ENCODE data around the gene GMDS.

GMDS gene

GRCh38 chr6:2101213-2101612 is 144.2 kb downstream of the GMDS start:
- DNase-seq (ENCODE audit: low read depth in 2 of 2) = no peak

GRCh38 chr6:2099870-2100269 is 145.5 kb downstream of the GMDS start:
- DNase-seq (ENCODE audit: low read depth in 2 of 2) = no peak

- DNase-seq (ENCODE audit: low read depth in 2 of 2) = no peak
Measured at GRCh38 chr6:2097464-2097863, 147.9 kb downstream of the GMDS start.

- no peak for DNase-seq (ENCODE audit: low read depth in 2 of 2)
Measured at GRCh38 chr6:2094642-2095041, 150.8 kb downstream of the GMDS start.

DNA sequence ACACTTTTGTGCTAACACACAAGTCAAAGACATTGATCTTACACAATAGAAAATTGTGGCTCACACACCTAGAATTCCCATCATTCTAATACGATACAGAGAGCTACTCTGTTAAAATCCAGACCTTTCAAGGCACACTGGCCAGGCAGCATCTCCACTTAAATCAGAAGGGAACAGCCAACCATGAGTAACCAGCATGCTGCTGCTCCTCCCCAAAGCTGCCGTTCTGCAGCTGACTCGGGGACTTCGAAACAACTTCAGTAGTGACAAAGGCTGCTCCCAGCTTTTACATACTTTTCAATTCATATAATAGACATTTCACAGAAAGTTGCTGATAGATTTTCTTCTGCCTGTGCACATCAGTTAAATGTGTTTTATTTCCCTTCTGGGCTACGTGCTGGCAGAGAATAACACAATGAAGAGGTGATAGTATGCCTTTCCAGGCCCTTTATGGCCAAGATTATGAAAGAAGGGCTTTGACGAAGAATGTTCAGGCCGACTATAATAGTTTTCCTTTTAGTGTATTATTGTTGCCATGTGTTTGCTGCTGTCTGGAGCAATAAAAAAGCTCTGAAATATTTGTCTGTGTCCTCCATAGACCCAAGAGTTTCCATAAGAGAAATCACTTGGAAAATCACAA is 159.0 kb downstream of the GMDS start:
- DNase-seq (ENCODE audit: low read depth in 2 of 2) = no peak

GRCh38 chr6:2085657-2086056 is 159.7 kb downstream of the GMDS start:
- DNase-seq (ENCODE audit: low read depth in 2 of 2) = no peak

DNA sequence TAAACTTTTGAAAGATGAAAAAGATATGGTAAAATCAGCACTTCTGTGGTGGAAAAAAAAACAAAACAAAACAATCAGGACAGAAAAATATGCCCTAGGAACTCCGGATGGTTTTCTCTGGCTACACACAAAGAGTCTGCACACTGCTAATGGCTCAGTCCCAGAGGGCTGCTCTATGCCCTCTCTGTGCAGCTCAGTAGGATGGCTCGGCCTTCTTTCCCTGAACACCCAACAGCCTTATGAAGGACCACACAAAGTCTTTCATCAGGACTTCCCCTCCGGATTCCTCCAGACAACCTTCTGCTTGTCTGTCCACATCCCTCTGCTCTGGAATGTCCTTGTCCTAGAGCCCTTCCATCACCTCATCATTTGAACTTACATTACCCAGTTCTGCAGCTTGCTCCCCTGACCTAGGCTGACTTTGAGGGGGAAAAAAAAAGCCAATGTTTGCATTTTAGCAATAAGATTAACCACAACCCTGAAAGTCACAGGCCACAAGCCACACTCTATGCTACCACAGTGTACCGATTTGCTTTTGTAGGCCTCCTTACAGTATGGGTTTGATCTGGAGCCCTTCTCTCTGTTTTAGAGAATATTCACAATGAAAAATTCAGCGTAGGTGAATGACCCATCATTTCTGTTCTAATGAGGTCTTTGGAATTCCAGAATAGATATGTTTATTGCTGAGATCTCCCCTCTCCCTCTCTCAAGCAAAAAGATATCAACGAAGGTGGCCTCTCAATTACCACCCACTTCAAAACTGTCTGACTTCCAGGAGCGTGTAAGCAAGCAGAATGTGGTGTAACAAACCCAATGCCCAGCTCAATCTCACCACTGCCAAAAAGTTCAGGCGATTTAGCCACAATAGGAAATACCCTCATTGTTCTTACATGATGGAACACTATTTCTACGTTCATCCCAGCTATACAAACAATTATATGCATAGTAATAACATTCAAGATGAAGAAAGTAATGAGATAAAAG is 164.0 kb downstream of the GMDS start:
- DNase-seq (ENCODE audit: low read depth in 2 of 2) = no peak

DNA sequence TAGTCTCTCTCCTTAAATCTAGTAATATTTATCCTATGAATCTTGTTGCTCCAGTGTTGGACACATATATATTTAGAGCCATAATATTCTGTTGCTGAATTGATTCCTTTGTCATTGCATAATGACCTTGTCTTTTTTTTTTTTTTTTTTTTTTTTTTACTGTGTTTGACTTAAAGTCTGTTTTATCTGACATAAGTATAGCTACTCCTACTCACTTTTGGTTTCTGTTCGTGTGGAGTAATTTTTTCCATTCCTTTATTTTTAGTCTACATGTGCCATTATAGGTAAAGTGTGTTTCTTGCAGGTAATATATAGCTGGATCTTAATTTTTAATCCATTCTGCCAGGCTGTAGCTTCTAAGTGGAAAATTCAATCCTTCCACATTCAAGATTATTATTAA is 166.5 kb downstream of the GMDS start:
- no peak for DNase-seq (ENCODE audit: low read depth in 2 of 2)

GRCh38 chr6:2077826-2078225 is 167.6 kb downstream of the GMDS start:
- no peak for DNase-seq (ENCODE audit: low read depth in 2 of 2)

- DNase-seq (ENCODE audit: low read depth in 2 of 2) = no peak
Measured at GRCh38 chr6:2073476-2073875, 171.9 kb downstream of the GMDS start.

DNA sequence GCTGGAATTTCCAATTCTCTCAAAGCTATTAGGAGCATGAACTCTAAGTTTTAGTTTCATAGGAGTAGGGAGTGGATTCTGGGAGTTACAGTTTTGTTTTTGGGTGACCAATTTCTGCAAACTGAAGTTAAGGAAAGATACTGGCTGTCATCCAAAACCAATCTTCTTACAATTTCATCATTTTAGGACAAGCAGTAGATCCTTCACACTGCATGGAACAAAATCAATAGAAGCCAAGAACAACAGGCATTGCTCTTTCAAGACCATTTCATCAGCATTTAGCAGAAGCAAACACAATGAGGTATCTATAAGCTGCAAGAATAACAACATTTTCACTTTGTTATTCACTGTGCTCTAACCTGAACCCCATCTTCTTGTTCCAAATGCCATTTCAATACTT is 173.0 kb downstream of the GMDS start:
- DNase-seq (ENCODE audit: low read depth in 2 of 2) = no peak

- no peak for DNase-seq (ENCODE audit: low read depth in 2 of 2)
Measured at GRCh38 chr6:2063547-2063946, 181.9 kb downstream of the GMDS start.

GRCh38 chr6:2061880-2062279 is 183.5 kb downstream of the GMDS start:
- no peak for DNase-seq (ENCODE audit: low read depth in 2 of 2)

- DNase-seq (ENCODE audit: low read depth in 2 of 2) = no peak
Measured at GRCh38 chr6:2055911-2056310, 189.5 kb downstream of the GMDS start.

DNA sequence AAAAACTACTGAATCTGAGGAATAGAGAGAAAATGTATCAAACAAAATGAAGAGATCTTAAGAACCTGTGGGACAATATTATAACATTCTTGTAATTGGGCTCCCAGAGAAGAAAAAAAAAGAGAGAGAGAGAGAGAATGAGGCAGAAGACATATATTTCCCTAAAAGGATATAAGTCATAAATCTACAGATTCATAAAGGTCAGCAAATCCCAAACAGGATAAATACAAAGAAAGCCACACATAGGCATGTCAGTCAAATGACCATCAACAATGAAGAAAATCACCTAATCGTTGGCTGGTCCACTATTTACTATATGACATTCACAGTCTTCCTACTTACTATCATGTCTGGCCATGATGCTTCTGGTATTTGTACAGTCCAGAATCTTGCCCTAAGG is 190.3 kb downstream of the GMDS start:
- DNase-seq (ENCODE audit: low read depth in 2 of 2) = no peak

GRCh38 chr6:2054516-2055067 is 190.8 kb downstream of the GMDS start:
- no peak for DNase-seq (ENCODE audit: low read depth in 2 of 2)

DNA sequence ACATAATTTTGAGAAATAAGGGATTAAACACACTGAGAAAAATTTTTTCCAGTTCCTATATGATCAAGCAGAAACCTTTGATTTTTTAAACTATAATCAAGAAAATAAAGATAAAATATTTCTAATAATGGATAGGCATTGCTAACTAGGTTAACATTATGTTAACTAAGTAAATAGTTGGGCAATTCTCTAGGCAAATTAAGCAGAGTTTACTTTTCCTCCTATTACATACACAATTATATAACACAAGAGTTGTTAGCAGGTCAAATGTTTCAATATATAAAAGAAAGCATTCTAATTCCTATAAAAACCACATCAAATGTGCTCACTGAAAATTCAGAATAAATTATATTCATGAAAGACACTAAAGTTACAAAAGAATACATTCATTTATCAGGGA is 191.7 kb downstream of the GMDS start:
- DNase-seq (ENCODE audit: low read depth in 2 of 2) = no peak

DNA sequence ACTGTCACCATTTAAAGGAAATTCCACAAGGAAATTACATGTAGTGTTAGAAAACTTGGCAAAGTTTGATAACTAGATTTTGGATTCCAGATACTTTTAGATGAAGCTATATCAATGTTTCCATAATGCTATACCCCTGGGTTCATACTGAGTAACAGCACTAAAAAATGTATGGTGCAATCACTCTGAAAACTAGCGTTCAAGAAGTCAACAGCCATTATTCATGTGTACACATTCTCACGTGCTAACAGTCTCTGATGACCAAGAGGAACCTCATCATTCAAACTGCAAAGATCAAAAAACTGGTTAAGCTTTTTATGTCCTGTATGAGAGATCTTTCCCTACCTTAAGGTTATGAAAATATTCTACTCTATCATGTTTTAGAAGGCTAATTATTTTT is 197.6 kb downstream of the GMDS start:
- no peak for DNase-seq (ENCODE audit: low read depth in 2 of 2)

GRCh38 chr6:2044192-2044591 is 201.2 kb downstream of the GMDS start:
- DNase-seq (ENCODE audit: low read depth in 2 of 2) = no peak

DNA sequence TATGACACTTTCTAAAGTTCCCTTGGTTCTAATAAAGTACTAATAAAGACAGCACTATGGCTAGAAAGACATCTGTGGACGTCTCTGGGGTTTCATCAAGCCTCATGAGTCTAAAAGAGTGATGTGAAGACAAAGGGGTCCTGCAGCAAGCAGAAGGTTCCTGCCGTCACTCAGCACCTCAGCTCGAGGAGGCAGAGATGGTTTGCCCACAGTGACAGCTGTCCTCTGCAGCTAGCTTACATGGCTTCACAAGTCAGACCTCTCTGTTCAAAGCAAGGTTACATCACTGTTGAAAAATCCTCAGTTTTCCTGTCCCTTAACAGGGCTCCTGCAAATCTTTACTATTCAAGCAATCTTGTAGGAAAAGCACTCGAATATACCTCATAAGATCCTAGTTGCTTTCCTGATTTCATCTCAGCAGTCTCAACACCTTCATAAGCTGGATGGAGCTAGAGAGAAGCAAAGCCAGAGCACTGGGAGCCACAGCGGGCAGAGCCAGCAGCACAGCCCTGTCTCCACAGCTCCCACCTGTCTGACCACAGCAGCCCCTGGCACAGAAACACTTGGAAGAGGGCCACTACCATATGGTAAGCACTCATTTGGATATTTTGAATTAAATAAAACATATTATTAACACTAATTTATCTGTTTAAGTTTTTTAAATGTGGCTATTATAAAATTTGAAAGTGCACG is 202.3 kb downstream of the GMDS start:
- DNase-seq (ENCODE audit: low read depth in 2 of 2) = no peak

DNA sequence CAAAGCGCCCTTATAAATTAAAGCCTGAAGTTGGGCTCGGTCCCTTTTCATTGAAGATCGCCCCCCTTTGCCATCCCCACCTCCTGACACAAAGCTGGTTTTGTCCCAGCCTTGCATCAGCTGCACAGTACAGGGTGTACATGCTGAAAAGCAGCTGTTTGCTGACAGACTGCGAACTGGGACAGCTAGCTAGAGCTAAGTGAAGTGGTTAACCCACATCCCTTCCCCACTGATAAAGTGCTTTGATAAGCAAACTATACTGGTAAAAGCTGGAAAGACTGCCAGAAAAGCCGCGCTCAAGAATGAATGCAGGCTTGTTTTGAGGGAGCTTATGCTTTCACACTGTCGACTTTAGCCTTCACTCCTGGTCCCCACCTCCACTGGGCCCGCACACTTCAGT is 207.3 kb downstream of the GMDS start:
- DNase-seq (ENCODE audit: low read depth in 2 of 2) = no peak

DNA sequence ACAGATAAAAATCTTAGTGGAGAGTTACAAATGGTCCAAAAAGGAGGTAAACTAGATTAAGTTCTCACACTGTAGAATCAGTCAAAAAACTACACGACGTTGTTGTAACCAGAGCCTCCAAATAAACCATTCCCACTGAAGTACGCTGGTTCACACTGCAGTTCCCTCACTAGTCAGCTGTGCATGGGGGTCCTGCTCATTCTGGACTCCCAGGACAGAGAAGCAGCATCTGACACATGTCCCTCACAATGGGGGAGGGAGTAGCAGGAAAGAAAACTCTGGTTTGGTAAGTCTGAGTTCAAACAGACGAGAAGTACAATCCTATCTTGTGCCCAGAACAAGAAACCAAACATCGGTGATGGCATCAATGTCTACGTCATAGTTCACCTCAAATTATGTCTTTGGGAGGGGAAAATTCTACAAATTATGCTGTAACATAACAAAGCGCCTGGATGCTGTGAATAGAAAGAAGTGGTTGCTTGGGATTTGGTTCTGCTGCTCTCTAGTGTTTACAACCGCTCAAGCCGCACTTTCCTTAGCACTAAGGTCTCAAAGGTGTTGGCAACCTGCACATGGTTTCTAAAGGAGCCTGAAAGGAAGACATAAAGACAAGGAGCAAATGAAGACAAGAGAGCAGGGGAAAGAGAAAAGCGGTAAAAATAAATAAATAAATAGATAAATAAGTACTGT is 208.0 kb downstream of the GMDS start:
- no peak for DNase-seq (ENCODE audit: low read depth in 2 of 2)

All from stimulated activated CD4-positive, alpha-beta T cell treated with anti-CD3 and anti-CD28 coated beads, Interleukin-12 subunit alpha, Interleukin-12 subunit beta, amount 100 ng/mL, for 24 hours (primary cell).